Measurements from ENCODE around the gene CCL2. TPM values are rescaled to one million over a fixed set of nuclear protein-coding genes. Genes with fewer than 3 reads are reported as not detected.

CCL2 gene
- total and polyA plus RNA-seq, 2 experiments from 2014 or later = 33.1 to 111 TPM

DNA sequence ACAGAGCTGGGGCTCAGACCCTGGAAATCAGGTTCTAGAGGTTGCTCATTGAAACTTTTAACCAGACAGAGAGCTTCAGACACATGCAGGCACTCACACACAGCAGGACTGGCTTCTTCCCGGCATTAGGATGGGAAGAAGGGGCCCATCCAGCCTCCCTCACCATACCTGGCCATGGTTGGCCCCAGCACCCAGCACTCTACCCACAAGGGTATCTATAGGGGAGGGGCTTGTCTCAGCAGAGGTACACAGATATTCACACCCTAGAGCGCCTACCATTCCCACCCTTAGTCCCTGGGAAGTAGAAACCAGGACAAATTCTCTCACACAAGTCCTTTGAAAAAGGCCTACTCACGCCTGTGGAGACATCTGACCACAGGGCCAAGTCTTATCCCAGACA lies 20.5 kb upstream of the CCL2 start:
- Histone ChIP-seq H3K4me3 (no peak overlapping the region), H2AFZ (no peak overlapping the region), H3K79me2 (ENCODE audit: insufficient read depth) (no peaks in the 10 kb centered on the region), H3K9me3 (ENCODE audit: low read depth) (no peaks in the 10 kb centered on the region), H3K9ac (no peak overlapping the region), H3F3A (ENCODE audit: insufficient read depth) (peaks cover 12% of the 10 kb centered on the region; the same call in 1 of the 2 replicates), H3K27ac (no peak overlapping the region), H3K27me3 (replicated peaks; ENCODE audit: insufficient read depth) (no peaks in the 10 kb centered on the region), H3K36me3 (ENCODE audit: low read depth) (no peaks in the 10 kb centered on the region), H3K4me2 (ENCODE audit: unreplicated experiment) (no peak overlapping the region), H3K4me1 (ENCODE audit: insufficient read depth) (peaks cover 23% of the 10 kb centered on the region), H4K20me1 (ENCODE audit: insufficient read depth) (no peaks in the 10 kb centered on the region), H3K9me2 (ENCODE audit: insufficient read depth) (no peaks in the 10 kb centered on the region)
- WGBS, 2 experiments (ENCODE audit: low coverage in 1 of 2, low lambda C conversion rate in 2 of 2, missing lambda C conversion rate in 2 of 2) = 91 to 97% methylated on average over 3 of the region's 3 CpGs
- no peak for DNase-seq
- TF ChIP-seq EZH2 (IDR thresholded peaks at IDR 0.05; ENCODE audit: insufficient read depth, poor library complexity, severe bottlenecking) (no peak), EZH2phosphoT487 (IDR thresholded peaks at IDR 0.05; ENCODE audit: insufficient read depth, low read depth) (no peak)
- in situ Hi-C loops (cut with MboI) = no loop called here

DNA sequence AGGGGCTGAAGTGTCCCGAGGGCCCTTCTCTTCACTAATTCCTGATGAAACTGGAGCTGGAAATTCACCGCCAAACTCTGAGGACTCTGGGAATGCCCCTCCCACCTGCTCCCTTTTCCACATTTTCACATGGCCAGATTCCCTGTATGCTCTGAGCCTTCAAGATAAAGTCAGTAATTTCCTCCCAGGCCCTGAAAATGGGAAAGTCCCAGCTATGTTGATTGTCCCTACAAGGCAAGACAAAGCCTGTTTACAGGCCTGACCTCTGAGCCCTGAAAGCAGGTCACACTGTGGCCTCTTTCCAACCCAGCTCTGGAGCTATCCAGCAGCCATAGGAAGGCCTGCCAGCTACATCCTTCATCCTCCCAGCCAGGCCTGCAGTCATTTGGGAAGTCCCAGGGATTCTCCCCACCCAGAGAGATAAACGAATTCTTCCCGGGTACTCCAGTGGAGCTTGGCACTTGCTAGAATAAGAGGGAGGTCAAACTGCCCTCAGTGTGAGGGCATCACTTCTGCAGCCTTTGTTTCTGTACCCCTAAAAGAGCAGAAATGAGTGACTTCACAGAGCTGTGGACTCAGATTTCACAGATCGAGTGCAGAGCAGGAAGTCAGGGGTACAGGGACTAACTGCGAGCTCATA lies 19.6 kb upstream of the CCL2 start:
- 46 to 53% methylated on average over 6 of the region's 6 CpGs for WGBS, 2 experiments (ENCODE audit: low coverage in 1 of 2, low lambda C conversion rate in 2 of 2, missing lambda C conversion rate in 2 of 2)
- no peaks in the 10 kb centered on the region for H3K79me2 ChIP-seq (ENCODE audit: insufficient read depth)
- peaks cover 23% of the 10 kb centered on the region for H3K4me1 ChIP-seq (ENCODE audit: insufficient read depth)
- no peak overlapping the region for H3K4me3 ChIP-seq
- no peak overlapping the region for H3K27ac ChIP-seq
- no peak overlapping the region for H3K9ac ChIP-seq
- peak; percentile 37 for DNase-seq
- no peaks in the 10 kb centered on the region for H3K27me3 ChIP-seq (replicated peaks; ENCODE audit: insufficient read depth)
- no peaks in the 10 kb centered on the region for H3K9me2 ChIP-seq (ENCODE audit: insufficient read depth)
- no peak overlapping the region for H2AFZ ChIP-seq
- H4K20me1 ChIP-seq (ENCODE audit: insufficient read depth) = no peaks in the 10 kb centered on the region
- no peak overlapping the region for H3K4me2 ChIP-seq (ENCODE audit: unreplicated experiment)
- no peaks in the 10 kb centered on the region for H3K36me3 ChIP-seq (ENCODE audit: low read depth)
- TF ChIP-seq EZH2phosphoT487 (IDR thresholded peaks at IDR 0.05; ENCODE audit: insufficient read depth, low read depth) = no peak
- no peak for TF ChIP-seq EZH2 (IDR thresholded peaks at IDR 0.05; ENCODE audit: insufficient read depth, poor library complexity, severe bottlenecking)
- H3F3A ChIP-seq (ENCODE audit: insufficient read depth) = peaks cover 12% of the 10 kb centered on the region; the same call in 1 of the 2 replicates
- in situ Hi-C loops (cut with MboI) = no loop called here
- H3K9me3 ChIP-seq (ENCODE audit: low read depth) = no peaks in the 10 kb centered on the region

- no peaks in the 10 kb centered on the region for H3K9me3 ChIP-seq (ENCODE audit: low read depth)
- no peak overlapping the region for H3K27ac ChIP-seq
- H3K4me3 ChIP-seq = no peak overlapping the region
- no peak overlapping the region for H3K4me2 ChIP-seq (ENCODE audit: unreplicated experiment)
- no peaks in the 10 kb centered on the region for H3K79me2 ChIP-seq (ENCODE audit: insufficient read depth)
- no peaks in the 10 kb centered on the region for H3K9me2 ChIP-seq (ENCODE audit: insufficient read depth)
- in situ Hi-C loops (cut with MboI) = no loop called here
- H3K4me1 ChIP-seq (ENCODE audit: insufficient read depth) = peaks cover 23% of the 10 kb centered on the region
- no peaks in the 10 kb centered on the region for H4K20me1 ChIP-seq (ENCODE audit: insufficient read depth)
- DNase-seq = no peak
- no peaks in the 10 kb centered on the region for H3K27me3 ChIP-seq (replicated peaks; ENCODE audit: insufficient read depth)
- no peak for TF ChIP-seq EZH2 (IDR thresholded peaks at IDR 0.05; ENCODE audit: insufficient read depth, poor library complexity, severe bottlenecking)
- TF ChIP-seq EZH2phosphoT487 (IDR thresholded peaks at IDR 0.05; ENCODE audit: insufficient read depth, low read depth) = no peak
- H2AFZ ChIP-seq = no peak overlapping the region
- H3K9ac ChIP-seq = no peak overlapping the region
- WGBS, 2 experiments (ENCODE audit: low coverage in 1 of 2, low lambda C conversion rate in 2 of 2, missing lambda C conversion rate in 2 of 2) = 89% methylated on average over 6 of the region's 6 CpGs
- no peaks in the 10 kb centered on the region for H3K36me3 ChIP-seq (ENCODE audit: low read depth)
- peaks cover 12% of the 10 kb centered on the region; the same call in 1 of the 2 replicates for H3F3A ChIP-seq (ENCODE audit: insufficient read depth)
Observed at GRCh38 chr17:34236281-34236892, 18.7 kb upstream of the CCL2 start.

- no peak overlapping the region for H3K4me2 ChIP-seq (ENCODE audit: unreplicated experiment)
- no peak overlapping the region for H3K9ac ChIP-seq
- no peaks in the 10 kb centered on the region for H3K27me3 ChIP-seq (replicated peaks; ENCODE audit: insufficient read depth)
- H2AFZ ChIP-seq = no peak overlapping the region
- H3K36me3 ChIP-seq (ENCODE audit: low read depth) = no peaks in the 10 kb centered on the region
- 93 to 94% methylated on average over 3 of the region's 3 CpGs for WGBS, 2 experiments (ENCODE audit: low coverage in 1 of 2, low lambda C conversion rate in 2 of 2, missing lambda C conversion rate in 2 of 2)
- no peaks in the 10 kb centered on the region for H3K9me3 ChIP-seq (ENCODE audit: low read depth)
- no peak for DNase-seq
- H3K9me2 ChIP-seq (ENCODE audit: insufficient read depth) = no peaks in the 10 kb centered on the region
- no peak overlapping the region for H3K27ac ChIP-seq
- TF ChIP-seq EZH2 (IDR thresholded peaks at IDR 0.05; ENCODE audit: insufficient read depth, poor library complexity, severe bottlenecking) (no peak), EZH2phosphoT487 (IDR thresholded peaks at IDR 0.05; ENCODE audit: insufficient read depth, low read depth) (no peak)
- H3K4me3 ChIP-seq = no peak overlapping the region
- no peaks in the 10 kb centered on the region for H4K20me1 ChIP-seq (ENCODE audit: insufficient read depth)
- peaks cover 12% of the 10 kb centered on the region; the same call in 1 of the 2 replicates for H3F3A ChIP-seq (ENCODE audit: insufficient read depth)
- H3K79me2 ChIP-seq (ENCODE audit: insufficient read depth) = no peaks in the 10 kb centered on the region
- peaks cover 23% of the 10 kb centered on the region for H3K4me1 ChIP-seq (ENCODE audit: insufficient read depth)
- in situ Hi-C loops (cut with MboI) = no loop called here
Observed at GRCh38 chr17:34237458-34237857, 17.6 kb upstream of the CCL2 start.

All from GM23248 (cell line).